Activated CD4-positive, CD25-positive, alpha-beta regulatory T cell treated with anti-CD3 and anti-CD28 coated beads, Interleukin-2, amount 50 U/mL, for 72 hours (primary cell): ENCODE measurements around the gene PHACTR1.

Source experiments
- DNase-seq: peaks from one replicate; pipeline ENCODE4 v3.0.0; 2021

PHACTR1 gene

GRCh38 chr6:12804952-12805645, 88.5 kb downstream of the PHACTR1 start:
- DNase-seq = no peak

- DNase-seq = no peak
These were observed 89.6 kb downstream of the PHACTR1 start for GRCh38 chr6:12806136-12806535.

- no peak for DNase-seq
These were observed 90.2 kb downstream of the PHACTR1 start for GRCh38 chr6:12806796-12807195.

DNA sequence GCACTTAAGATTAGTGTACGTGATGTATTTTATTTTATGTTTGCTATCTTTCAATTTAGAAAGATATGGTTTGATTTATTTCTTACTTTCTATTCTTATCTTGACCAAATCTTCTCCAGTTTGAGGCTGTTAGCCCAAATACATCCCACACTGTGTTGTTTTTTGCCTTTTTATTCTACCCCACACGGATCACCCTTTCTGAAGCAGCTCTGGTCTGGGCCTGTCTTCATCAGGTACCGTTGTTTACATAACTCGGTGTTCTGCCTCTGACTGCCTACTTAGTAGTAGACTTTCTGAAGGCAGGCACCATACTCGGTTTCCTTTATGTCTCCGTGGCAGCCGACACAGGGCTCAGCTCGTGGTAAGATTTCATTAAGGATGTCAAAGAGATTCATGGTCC, 95.0 kb downstream of the PHACTR1 start:
- no peak for DNase-seq

DNA sequence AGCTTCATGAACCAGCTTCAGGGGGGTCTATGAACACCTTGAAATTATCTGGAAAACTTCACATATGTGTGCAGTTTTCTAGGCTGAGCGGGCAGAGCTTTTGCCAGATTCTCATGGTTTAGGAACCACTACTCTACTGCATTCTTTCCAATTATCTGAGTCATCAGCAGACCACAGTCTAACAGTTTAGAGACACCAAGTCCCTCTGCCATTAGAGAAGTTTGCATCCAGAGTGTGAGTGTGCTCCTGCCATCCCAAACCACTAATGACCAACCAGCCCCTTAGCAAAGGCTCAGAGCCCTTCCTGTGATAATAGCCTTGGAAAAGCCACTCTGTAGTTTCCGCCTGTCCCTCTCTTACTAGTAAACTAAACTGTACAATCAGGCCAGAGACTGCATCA, 96.8 kb downstream of the PHACTR1 start:
- DNase-seq = no peak

DNA sequence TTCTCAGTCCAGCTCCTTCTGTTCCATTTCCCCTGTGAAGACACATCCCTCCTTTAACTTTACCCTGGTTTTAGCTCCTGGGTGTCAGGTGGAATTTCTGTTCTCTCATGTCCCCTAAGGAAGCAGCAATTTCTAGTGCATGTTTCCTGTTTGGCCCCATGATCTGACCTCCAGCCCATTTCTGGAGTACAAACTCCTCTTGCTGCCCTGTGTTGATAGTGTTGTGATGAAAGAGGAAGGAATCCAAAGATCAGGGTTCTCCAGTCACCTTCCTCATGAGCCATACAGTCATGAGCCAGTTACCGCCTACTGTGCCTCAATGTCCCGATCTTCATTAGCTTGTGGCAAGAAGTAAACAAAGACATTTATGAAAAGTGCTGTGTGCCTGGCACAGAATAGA, 97.4 kb downstream of the PHACTR1 start:
- DNase-seq = no peak

GRCh38 chr6:12815089-12815488, 98.5 kb downstream of the PHACTR1 start:
- DNase-seq = no peak

GRCh38 chr6:12815884-12816600, 99.5 kb downstream of the PHACTR1 start:
- no peak for DNase-seq

DNA sequence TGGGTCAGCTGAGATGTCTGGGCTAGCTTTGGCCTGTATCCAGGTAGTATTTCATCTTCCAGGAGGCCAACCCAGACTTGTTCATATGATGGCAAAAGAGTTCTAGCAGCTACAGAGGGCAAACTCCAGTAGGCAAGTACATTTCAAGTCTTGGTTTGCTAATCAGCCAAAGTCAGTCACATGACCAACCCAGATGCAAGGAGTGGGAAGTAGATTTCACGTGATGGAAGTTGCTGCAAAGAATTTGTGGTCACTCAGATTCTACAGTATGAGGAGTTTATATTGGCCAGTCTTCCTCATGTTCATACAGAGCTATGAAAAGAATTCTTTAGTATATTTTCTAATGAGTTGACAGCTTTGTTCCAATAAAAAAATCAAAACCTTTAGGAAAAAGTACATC, 101.8 kb downstream of the PHACTR1 start:
- no peak for DNase-seq

DNA sequence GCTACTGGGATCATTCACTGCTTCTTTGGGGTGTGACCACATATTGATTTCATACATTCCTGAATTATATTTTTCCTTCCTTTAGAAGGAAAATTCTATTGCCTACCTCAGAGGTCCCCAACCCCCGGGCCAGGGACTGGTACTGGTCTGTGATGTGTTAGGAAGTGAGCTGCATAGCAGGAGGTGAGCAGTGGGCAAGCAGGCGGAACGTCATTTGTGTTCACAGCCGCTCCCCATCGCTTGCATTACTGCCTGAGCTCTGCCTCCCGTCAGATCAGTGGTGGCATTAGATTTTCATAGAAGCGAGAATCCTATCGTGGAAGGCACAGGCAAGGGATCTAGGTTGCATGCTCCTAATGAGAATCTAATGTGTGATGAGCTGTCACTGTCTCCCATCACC, 107.3 kb downstream of the PHACTR1 start:
- DNase-seq = no peak

DNA sequence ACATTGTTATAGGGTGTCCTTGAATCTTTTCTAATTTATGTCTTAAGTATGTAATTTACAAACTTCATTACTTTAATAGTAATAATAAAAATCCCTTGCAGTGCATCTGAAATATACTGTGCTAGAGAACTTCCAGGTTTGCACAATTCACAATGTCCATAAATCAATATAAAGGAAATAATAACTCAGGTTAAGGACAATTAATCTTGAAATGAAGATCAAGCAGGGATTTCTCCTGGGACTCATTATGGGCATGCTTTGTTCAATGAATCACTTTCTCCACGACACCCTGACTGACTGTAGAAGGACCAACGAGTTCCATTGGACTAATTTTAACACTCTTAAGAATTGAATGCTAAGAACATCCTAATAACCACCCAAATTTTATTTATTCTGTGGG, 110.0 kb downstream of the PHACTR1 start:
- no peak for DNase-seq

GRCh38 chr6:12827921-12828320, 111.4 kb downstream of the PHACTR1 start:
- DNase-seq = no peak

- no peak for DNase-seq
These were observed 115.7 kb downstream of the PHACTR1 start for GRCh38 chr6:12832226-12832735.

DNA sequence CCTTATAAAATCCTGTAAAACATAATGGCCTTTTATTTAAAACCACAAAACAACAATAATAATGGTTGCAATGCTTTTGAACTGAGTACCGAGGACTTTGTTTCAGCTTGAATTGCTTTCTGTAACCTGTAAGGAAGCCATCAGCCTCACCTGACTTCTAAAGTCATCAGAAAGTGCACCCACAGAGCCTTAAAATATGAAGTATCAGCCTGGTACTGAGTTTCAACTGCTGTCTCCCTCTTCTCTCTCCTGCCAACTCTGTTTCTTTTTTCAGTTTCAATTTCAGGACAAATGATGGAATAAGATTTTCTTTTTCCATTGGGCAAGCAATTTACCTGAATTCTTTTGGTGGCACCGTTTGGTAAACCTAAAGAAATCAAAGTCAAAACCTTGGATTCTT, 119.4 kb downstream of the PHACTR1 start:
- no peak for DNase-seq

DNA sequence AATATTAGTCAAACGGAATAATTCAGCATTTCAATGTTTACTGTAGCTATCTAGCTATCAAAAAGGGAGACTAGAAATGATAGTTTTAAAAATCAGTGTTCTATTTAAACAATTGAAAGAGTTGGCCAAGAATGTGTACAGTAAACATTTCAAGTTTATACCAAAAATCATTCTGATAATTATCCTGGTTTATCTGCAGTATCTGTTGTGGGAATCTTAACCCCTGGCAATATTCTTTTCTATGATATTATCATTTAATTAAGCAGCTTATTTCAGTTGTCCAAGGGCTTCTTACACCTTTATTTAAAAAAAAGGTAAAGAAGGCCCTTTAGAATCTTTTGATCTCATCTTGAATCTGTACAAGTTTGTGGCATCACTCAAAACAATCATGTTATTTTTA, 125.1 kb downstream of the PHACTR1 start:
- DNase-seq = no peak

DNA sequence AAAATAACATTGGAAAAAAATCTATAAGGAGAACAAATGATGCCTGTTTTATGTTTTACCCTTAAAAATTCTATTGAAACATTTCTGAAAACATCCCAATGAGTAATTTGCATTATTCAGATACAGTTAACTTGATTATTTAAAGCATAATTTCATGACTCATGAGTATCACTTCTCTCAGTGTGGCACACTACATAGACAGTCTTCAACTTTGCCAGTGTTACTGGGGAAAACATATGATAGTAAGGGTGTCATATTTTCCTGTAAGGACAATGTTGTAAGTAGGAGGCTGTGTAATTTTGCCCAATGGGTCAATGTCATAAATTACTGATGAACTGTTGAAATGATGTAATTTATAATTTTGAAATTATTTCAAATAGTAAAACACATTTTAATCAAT, 125.5 kb downstream of the PHACTR1 start:
- no peak for DNase-seq

DNA sequence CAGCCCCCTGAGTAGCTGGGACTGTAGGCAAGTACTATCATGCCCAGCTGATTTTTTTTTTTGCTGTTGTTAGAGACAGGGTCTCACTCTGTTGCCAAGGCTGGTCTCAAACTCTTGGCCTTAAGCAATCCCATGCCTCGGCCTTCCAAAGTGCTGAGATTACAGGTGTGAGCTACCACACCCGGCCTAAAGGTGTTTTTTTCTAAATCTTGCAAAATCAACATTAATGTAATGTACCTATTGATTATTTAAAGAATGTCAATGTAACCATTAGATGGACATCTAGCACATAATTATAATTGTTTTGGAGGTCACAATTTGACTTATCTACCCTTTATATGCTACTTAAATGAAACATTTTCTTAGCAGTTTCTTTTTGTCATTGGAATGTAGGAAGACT, 126.1 kb downstream of the PHACTR1 start:
- DNase-seq = no peak

DNA sequence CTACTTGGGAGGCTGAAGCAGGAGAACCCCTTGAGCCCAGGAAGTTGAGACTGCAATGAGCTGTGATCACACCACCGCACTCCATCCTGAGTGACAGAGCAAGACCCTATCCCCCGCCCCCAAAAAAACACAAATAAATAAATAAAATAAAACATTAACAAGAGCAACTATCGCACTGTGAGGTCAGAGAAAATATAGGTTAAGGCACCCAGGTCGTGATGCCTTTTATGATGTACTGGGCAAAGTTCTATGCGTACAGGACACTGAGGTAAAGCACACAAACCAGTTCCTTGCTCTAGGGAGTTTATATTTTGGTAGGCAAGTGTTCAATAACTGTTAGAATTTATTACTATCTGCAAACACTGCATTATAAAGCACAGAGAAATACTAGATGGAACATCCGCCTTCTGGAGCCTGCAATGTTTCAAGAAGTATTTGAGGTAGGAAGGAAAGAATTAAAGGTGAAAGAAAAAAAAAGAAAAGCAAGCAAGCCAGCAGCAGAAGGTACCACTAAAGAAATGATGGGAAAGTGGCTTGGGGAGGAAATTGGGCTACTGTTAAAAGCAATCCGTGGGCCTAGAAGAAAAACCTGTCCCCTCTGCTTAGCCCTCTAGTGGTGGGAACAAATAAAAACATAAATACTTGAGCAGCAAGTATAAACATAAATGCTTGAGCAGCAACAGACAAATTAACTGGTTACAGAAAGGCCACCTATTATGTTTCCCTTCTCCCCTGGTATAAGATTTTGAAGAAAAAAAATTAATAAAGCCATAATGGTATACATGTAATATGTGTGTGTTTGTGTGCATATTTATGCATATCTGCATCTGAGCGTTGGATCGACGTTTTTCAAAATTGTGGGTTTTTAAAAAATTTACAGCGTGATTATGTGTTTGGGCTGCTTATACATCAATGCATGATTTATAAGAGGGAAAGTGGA, 128.0 kb downstream of the PHACTR1 start:
- no peak for DNase-seq

DNA sequence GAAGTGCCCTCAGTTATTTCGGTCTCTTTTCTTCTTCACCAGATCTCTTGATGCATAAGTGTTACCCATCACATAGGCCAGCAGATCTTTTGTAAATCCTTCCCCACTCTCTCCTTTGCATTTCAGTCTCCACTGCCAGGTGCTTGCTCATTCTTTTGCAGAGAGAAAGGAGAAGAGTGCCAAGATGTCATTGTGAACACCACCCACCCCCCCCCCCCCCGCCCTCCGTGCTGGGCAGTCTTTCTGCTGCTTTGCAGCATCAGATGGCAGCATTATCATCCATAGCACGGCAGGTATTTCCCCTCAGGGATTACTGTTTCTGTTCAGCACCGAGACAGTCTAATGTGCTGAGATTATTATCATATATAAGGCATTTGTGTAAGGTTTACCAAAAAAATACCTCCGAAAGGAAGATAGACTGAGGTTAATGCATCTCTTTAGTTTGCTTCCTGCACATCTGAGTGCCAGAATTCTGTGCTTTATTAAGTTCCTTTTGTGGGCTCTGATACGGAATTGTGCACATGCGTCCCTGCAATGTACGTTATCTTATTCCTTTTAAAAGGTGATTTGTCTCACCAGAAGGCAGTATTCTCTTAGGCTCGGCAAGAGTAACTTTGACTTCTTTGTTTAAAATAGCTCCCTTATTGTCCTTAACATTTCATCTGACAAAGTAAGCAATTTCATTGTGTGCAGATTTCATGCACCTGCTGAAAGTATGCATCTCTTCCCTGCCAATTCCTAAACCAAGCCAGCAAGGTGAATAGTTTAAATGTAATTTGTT, 128.8 kb downstream of the PHACTR1 start:
- no peak for DNase-seq

- no peak for DNase-seq
These were observed 132.6 kb downstream of the PHACTR1 start for GRCh38 chr6:12848964-12849808.

DNA sequence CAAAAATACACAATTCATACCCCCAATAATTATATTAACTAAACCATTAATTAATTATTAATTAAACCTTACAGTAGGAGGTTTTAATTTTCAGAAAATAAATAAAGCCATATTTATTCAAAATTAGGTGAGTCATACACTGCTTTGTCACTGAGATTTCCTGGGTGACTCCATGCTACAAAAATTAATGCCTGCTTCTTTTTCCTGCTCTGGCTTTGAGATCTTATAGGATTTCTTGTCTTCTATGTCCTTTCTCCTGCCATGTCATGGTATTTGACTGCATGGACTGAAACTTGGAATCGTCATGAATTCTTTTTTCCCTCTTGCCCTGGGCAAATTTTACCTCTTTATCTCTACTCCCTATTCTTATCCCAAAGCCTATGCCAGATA, 133.2 kb downstream of the PHACTR1 start:
- DNase-seq = no peak
